AG04449 (cell line): Measurements from ENCODE around the gene HARS1.
"Not testable (repeated sequence)": the region's sequence is repeated elsewhere in the genome, so short reads cannot be mapped to it uniquely, and the experiment has no call there.

Experiments
- CTCF ChIA-PET: fragments of 350-600 bp; formaldehyde crosslinking; extraction: SDS; loops from one replicate; lab custom pipeline; 2021; ENCODE audit warnings: antibody characterized with exemption; lab: Yijun Ruan, JAX
- POLR2A ChIA-PET: fragments of 400-600, 350-600 bp; formaldehyde crosslinking; extraction: SDS; loops from one replicate; lab custom pipeline; 2020; ENCODE audit warnings: antibody characterized with exemption, inconsistent platforms; lab: Yijun Ruan, JAX
- DNase-seq: peaks from one replicate; pipeline ENCODE4 v3.0.0-alpha.2; 2010; ENCODE audit warnings: low read depth, low spot score
- H3K4me3 ChIP-seq: 2 replicates; pipeline ENCODE4 v1.5.1; 2011; ENCODE audit warnings: low read depth, mild to moderate bottlenecking, control low read depth, low read length
- CTCF ChIP-seq: IDR thresholded peaks from one replicate; pipeline ENCODE4 v1.5.1; 2011; ENCODE audit warnings: mild to moderate bottlenecking, moderate library complexity, low read length, control low read depth, inconsistent platforms; ENCODE audit not compliant: insufficient read depth; ENCODE audit errors: missing control alignments

Gene HARS1

DNA sequence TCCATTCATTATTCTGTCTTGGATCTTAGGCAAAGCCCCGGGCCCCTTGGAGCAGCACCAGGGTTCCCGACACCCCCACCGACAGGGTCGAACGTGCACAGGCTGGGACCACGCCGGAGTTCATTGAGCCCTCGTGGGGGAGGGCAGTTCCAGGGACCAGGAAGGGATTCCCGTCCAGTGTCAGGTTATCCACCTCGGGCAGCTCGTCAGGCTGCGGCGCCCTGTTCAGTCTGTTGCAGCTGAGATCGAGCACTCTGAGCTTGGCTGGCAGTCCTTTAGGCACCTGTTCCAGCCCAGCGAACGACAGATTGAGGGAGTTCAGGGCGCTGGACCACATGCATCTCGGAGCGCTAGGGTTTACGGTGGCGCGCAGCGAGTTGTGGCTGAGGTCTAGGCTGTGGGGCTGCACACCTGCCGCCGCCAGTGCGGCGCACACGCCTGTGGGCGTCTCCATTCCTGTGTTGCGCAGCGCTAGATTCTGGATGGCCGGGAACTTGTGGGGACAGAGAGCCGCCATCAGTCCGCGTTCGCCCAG, 59.3 kb downstream of the HARS1 start:
- no peak for TF ChIP-seq CTCF
- DNase-seq, result no peak
- H3K4me3 ChIP-seq, result peak overlapping the region; percentile 56
- ChIA-PET POLR2A (interaction anchor here (0.6 to 1.0 kb wide), 2 partner anchors 74 to 98 kb away, joined by 3 to 6 read pairs; partner anchors contain the start of gene SRA1), CTCF (interaction anchor here (1.1 to 4.6 kb wide), 5 partner anchors 9 to 268 kb away, joined by 3 to 36 read pairs (median 5); partner anchors contain the start of gene EIF4EBP3)

- POLR2A ChIA-PET, result no interaction called here
- CTCF ChIA-PET, result interaction anchor here (0.9 to 1.7 kb wide), 4 partner anchors 8 to 258 kb away, joined by 3 to 9 read pairs (median 4); partner anchors contain the start of gene EIF4EBP3
- no peak overlapping the region for H3K4me3 ChIP-seq
- DNase-seq, result no peak
- TF ChIP-seq CTCF, result no peak
Measured at GRCh38 chr5:140631036-140631417, 60.1 kb downstream of the HARS1 start.

- DNase-seq, result no peak
- no peak for TF ChIP-seq CTCF
- CTCF ChIA-PET, result interaction anchor here (0.8 to 1.7 kb wide), 5 partner anchors 8 to 258 kb away, joined by 3 to 9 read pairs (median 3); partner anchors contain the start of gene EIF4EBP3
- POLR2A ChIA-PET, result interaction anchor here (0.9 kb wide), 1 partner anchor 17 kb away, joined by 3 read pairs; the partner anchor contains the start of genes IK and NDUFA2
- no peak overlapping the region for H3K4me3 ChIP-seq
Measured at GRCh38 chr5:140630292-140631035, 60.7 kb downstream of the HARS1 start.

- CTCF ChIA-PET, result no interaction called here
- DNase-seq, result no peak
- H3K4me3 ChIP-seq, result no peak overlapping the region
Measured at GRCh38 chr5:140628711-140629110, 62.5 kb downstream of the HARS1 start.

GRCh38 chr5:140627972-140628371, 63.2 kb downstream of the HARS1 start:
- CTCF ChIA-PET, result no interaction called here
- POLR2A ChIA-PET, result no interaction called here
- DNase-seq, result no peak
- TF ChIP-seq CTCF, result no peak
- no peak overlapping the region for H3K4me3 ChIP-seq

More at GRCh38 chr5:140628711-140629110, 62.5 kb downstream of the HARS1 start:
- no peak for TF ChIP-seq CTCF
- POLR2A ChIA-PET, result no interaction called here

DNA sequence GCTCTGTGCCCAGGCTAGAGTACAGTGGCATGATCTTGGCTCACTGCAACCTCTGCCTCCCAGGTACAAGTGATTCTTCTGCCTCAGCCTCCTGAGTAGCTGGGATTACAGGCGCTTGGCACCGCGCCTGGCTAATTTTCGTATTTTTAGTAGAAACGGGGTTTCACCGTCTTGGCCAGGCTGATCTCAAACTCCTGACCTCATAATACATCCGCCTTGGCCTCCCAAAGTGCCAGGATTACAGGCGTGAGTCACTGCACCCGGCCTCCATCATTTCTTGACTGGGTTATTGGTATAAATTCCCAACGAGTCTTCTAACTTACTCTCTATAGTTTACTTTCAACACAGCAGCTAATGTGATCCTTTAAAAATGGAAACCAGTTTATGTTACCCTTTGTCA, 66.3 kb downstream of the HARS1 start:
- CTCF ChIA-PET, result interaction anchor here (0.9 kb wide), 1 partner anchor 11 kb away, joined by 3 read pairs; no protein-coding TSS in a partner anchor
- H3K4me3 ChIP-seq, DNase-seq, POLR2A ChIA-PET: not testable (repeated sequence)
